CD4-positive, alpha-beta T cell treated with Interferon alpha-2 for 1 hour (primary cell): ENCODE measurements around the gene CLIP2.
"Not testable (repeated sequence)": the region's sequence is repeated elsewhere in the genome, so short reads cannot be mapped to it uniquely, and the experiment has no call there.

ENCODE experiments used
- DNase-seq, 2 donors: peaks; one replicate each; pipeline ENCODE4 v3.0.0-alpha.2; 2020 to 2022

CLIP2 gene

DNA sequence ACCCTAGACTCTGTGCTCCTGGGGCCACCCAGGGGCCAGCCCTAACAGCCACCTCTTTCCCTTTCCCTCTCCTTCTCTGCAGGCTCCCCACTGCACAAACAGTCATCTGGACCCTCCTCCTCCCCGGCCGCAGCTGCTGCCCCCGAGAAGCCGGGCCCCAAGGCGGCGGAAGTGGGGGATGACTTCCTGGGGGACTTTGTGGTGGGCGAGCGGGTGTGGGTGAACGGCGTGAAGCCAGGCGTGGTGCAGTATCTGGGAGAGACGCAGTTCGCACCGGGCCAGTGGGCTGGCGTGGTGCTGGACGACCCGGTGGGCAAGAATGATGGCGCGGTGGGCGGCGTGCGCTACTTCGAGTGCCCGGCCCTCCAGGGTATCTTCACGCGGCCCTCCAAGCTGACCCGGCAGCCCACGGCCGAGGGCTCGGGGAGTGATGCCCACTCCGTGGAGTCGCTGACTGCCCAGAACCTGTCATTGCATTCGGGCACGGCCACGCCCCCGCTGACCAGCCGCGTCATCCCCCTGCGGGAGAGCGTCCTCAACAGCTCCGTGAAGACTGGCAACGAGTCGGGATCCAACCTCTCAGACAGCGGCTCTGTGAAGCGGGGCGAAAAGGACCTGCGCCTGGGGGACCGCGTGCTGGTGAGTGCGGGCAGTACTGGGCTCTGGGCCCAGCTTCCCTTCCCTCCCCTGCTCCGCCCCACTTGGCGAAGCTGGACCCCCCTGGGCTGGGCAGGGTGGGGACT is 49.3 kb downstream of the CLIP2 start:
- DNase-seq: no peak

DNA sequence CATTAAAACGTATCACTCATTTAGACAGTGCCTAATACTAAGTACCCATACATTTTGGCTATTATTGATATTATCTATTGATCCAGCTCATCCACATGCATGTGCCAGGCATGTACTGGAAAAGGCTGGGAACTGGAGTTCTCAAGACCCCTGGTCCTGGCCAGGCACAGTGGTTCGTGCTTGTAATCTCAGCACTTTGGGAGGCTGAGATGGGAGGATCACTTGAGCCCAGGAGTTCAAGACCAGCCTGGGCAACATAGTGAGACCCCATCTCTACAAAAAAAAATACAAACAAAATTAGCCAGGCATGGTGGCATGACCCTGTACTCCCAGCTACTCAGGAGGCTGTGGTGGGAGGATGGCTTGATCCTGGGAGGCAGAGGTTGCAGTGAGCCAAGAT is 50.4 kb downstream of the CLIP2 start:
- not testable (repeated sequence) for DNase-seq

DNA sequence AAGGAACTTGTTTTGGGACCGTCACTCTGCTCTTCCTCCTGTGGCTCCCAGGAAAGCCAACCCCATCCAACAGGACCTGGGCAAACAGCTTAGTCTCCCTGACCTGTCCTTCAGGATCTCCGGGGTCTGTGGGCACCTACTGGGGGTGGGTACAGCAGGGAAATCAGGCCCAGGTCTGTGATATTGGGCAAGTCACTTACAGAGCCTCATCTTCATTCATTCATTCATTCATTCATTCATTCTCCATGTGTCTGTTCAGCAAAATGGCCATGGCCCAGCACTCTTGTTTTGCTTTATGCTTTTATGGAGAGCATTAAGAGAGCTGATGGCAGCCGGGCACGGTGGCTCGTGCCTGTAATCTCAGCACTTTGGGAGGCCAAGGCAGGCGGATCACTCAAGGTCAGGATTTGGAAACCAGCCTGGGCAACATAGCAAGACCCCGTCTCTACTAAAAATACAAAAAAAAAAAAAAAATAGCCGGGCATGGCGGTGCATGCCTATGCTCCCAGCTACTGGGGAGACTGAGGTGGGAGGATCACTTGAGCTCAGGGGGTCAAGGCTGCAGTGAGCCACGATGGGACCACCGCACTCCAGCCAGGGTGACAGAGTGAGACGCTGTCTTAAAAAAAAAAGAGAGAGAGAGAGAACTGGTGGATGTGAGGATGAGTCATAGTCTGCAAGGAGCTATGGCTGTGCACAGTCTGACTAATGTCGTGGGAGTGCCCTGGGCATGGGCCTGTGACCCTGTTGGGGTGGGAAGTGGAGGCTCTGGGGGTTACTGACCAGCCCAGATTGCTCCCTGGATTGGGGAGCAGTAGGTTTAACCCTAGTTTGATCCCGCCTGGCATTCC is 54.3 kb downstream of the CLIP2 start:
- no peak for DNase-seq

DNA sequence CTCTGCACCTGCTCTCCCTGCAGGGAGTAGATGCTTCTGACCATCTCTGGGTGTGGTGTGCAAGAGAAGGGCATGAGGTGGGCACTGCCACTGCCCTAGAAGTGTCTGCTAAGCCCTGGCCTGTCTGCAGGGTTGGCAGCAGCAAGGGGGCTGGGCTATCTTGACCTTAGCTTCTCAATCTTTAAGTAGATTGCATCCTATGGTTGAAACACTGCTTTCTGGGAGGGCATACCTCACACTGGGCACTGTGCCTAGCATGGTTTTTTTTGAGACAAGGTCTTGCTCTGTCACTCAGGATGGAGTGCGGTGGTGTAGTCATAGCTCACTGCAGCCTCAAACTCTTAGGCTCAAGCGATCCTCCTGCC is 54.9 kb downstream of the CLIP2 start:
- DNase-seq: no peak

DNA sequence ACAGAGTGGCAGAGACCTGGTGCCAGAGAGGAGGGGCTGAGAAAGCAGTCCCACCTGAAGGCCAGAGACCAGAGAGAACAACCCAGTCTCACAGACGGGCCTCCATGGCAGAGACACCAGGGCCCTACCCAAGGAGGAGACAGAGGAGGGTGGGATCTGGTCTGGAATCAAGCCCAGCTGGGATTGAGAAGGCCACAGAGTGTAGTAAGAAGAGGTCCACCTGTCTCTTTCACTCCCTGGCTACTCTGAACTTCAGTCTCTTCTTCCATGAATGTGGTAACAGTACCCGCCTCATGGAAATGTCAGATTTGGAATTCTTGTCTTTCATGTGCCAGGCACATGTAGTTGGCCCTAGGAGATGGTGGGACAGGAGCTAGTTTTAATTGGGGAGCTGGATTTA is 55.6 kb downstream of the CLIP2 start:
- DNase-seq: no peak

DNA sequence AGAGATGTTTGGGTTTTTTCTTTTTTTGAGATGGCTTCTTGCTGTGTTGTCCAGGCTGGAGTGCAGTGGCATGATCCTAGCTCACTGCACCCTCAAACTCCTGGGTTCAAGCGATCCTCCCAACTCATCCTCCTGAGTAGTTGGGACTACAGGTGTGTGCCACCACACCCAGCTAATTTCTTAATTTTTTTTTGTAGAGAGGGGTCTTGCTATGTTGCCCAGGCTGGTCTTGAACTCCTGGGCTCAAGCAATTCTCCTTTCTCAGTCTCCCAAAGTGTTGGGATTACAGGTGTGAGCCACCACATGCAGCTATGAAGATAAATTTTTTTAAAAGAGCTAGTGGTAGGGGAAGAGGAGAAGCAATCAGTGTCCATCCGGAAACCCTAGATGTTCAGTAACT is 56.8 kb downstream of the CLIP2 start:
- DNase-seq: no peak

DNA sequence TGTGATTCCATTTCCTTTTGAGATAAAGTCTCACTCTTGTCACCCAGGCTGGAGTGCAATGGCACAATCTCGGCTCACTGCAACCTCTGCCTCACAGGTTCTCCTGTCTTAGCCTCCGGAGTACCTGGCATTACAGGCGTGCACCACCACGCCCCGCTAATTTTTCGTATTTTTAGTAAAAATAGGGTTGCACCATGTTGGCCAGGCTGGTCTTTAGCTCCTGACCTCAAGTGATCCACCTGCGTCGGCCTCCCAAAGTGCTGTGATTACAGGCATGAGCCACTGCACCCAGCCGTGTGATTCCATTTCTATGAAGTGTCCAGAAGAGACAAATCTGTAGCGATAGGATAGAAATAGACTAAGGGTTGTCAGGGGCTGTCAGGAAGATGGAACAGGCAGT is 60.4 kb downstream of the CLIP2 start:
- no peak for DNase-seq

DNA sequence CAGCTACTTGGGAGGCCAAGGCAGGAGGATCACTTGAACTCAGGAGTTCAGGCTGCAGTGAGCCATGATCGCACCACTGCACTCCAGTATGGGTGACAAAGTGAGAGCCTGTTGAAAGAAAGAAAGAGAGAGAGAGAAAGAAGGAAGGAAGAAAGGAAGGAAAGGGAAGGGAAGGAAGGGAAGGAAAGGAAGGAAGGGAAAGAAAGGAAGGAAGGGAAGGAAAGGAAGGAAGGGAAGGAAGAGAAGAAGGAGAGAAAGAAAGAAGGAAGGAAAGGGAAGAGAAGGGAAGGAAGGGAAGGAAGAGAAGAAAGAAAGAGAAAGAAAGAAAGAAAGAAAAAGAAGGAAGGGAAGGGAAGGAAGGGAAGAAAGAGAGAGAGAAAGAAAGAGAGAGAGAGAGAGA is 61.5 kb downstream of the CLIP2 start:
- no peak for DNase-seq

DNA sequence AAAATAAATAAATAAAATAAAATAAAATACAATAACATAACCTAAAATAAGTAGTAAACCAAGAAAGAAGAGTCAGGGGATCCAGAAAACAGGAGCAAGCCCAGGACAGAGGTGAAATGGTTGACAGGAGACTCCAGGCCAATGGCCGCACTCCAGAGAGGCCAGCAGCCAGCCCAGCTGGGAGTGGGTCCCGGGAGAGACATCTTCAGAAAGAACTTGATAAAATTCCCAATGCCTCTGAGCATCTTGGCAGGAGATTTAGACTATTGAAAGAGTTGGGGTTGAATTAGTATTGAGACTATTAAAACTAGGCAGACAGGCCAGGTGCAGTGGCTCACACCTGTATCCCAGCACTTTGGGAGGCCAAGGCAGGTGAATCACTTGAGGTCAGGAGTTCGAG is 62.6 kb downstream of the CLIP2 start:
- DNase-seq: no peak

DNA sequence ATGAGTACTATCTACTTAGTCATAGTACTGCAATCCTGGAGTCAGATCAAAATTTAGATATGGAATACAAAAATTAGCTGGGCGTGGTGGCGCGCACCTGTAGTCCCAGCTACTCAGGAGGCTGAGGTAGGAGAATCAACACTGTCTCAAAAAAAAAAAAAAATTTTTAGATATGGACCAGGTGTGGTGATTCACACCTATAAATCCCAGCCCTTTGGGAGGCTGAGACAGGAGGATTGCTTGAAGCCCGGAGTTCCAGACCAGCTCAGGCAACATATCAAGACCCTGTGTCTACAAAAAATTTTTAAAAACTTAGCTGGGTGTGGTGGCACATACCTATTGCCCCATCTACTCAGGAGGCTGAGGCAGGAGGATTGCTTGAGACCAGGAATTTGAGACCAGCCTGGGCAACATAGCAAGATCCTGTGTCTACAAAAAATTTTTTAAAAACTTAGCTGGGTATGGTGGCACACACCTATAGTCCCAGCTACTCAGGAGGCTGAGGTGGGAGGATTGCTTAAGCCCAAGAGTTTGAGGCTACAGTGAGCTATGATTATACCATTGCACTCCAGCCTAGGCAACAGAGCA is 63.4 kb downstream of the CLIP2 start:
- not testable (repeated sequence) for DNase-seq

DNA sequence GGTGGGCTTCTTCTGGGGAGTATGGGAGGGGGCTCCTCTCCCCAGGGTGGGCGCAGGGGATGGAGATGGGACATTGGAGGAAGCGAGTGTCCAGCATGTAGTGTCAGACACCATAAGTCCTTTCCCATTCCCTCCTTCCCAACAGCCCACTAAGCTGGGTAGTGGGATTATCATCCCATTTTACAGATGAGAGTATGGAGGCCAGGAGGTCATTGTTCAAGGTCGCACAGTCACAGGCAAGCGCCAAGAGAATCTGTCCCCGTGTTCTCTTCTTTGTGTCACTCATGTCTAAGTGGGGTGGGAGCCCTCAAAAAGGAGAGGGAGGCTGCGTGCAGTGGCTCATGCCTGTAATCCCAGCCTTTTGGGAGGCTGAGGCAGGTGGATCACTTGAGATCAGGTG is 64.8 kb downstream of the CLIP2 start:
- DNase-seq: no peak

DNA sequence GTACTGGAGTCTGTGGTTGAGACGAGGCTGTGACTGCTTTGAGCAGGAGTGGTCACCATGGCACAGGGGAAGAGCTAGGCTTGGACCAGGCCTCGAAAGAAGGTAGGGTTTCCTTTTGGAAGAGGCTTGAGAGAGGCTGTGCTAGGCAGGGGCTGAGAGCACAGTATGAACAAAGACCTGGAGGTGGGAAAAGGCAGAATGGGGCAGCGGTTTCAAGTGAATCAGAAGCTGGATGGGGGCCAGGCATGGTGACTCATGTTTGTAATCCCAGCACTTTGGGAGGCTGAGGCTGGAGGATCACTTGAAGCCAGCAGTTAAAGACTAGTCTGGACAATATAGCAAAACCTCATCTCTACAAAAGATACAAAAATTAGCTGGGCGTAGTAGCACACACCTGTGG is 65.9 kb downstream of the CLIP2 start:
- no peak for DNase-seq

DNA sequence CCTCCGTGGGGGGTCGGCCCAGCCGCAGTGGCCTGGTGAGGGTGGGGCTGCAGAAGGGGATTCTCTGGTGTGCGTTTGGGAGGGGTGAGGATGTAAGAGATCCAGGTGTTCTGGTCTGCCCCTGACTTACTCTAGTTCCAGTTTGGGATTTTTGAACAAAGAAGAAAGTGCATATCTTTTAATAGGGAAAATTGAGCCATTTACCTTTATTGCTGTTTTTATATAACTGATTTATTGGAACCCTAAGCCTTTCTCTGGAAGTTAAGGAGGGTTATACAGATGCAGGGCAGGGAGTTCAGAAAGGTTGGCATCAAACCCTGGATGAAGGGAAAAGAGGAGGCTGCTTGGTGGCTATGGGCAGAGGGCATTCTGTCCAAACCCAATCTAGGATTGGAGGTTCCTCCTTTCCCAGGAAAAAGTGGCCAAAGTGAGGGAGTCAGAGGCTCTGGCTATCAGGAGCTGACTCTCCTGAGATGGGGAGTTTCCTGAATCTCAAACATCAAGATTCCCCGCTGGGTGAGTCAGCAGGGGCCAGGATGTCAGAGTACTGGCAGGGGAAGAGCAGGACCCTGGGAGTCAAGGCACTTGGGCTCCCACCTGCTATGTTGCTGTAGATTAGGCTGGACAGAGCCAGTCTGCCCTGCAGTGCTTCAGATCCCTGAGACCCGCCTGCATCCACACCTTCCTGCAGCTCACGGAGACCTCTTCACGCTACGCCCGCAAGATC is 67.5 kb downstream of the CLIP2 start:
- DNase-seq: no peak

DNA sequence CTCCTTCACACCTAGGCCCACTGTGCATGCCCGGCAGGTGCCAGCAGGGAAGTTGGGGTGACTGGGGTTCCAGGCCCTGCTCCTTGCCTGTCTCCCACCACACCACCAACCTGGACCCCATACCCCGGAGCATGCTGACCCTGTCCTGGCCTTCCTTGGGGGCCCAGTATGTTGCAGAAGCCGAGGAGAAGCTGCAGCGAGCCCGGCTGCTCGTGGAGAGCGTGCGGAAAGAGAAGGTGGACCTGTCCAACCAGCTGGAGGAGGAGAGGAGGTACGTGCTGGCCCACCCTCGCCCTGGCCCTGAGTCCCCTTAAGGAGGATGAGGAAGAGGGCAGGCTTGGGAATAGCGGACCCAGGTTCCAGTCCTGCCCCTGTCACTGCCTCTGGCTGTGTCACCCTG is 70.8 kb downstream of the CLIP2 start:
- DNase-seq: no peak

DNA sequence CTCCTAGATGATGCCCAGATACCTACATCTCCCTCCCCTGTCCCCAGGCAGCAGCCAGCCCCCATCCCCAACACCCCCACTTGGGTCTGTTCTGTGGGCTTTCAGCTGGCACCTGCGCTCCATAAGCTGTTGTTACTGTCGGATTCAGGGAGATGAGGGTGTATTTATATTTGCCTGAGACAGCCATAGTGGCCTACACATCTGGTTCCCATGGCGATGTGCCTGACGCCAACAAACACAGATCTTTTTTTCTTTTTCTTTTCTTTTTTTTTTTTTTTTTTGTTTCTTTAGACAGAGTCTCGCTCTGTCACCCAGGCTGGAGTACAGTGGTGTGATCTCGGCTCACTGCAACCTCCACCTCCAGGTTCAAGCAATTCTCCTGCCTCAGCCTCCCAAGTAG is 73.1 kb downstream of the CLIP2 start:
- no peak for DNase-seq

DNA sequence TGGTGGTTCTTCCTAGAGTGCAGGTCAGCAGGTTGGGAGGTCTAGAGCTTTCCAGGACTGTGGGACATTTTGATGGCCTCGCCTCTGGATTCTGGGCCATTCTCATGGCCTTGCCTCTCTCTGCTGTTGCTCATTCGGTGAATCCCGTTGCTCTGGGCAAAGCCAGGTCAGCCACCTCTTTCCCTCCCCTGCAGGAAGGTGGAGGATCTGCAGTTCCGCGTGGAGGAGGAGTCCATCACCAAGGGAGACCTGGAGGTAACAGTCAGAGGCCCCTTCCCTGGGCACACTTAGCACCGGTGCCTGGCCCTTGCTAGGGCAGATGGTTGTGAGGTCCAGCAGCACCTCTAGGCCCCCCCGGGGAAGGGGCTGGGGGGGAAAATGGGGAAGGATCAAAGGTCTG is 74.9 kb downstream of the CLIP2 start:
- no peak for DNase-seq

DNA sequence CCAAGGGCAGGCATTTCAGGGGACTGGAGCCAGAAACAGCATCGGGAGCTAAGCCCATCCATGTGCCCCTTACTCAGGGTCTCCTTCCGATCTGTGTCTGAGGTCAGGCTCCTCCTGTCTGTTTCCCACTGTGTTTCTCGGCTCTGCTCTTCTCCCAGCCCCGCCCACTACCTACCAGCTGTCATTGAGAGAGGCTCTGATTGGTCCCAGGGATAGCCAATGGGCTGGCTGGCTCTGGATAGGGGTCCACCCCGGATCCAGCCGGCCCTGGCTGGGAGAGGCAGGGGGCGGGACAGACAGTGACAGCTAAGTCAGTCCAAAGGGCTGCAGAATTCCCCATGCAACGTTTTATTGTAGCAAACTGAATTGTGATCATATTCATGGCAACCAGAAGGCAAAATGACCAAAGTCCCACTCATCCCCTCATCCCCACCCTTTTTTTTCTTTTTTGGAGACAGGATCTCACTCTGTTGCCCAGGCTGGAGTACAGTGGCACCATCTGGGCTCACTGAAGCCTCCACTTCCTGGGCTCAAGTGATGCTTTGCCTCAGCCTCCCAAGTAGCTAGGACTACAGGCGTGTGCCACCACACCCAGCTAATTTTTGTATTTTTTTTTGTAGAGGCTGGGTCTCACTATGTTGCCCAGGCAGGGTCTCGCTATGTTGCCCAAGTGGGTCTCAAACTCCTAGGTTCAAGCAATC is 76.3 kb downstream of the CLIP2 start:
- DNase-seq: no peak

DNA sequence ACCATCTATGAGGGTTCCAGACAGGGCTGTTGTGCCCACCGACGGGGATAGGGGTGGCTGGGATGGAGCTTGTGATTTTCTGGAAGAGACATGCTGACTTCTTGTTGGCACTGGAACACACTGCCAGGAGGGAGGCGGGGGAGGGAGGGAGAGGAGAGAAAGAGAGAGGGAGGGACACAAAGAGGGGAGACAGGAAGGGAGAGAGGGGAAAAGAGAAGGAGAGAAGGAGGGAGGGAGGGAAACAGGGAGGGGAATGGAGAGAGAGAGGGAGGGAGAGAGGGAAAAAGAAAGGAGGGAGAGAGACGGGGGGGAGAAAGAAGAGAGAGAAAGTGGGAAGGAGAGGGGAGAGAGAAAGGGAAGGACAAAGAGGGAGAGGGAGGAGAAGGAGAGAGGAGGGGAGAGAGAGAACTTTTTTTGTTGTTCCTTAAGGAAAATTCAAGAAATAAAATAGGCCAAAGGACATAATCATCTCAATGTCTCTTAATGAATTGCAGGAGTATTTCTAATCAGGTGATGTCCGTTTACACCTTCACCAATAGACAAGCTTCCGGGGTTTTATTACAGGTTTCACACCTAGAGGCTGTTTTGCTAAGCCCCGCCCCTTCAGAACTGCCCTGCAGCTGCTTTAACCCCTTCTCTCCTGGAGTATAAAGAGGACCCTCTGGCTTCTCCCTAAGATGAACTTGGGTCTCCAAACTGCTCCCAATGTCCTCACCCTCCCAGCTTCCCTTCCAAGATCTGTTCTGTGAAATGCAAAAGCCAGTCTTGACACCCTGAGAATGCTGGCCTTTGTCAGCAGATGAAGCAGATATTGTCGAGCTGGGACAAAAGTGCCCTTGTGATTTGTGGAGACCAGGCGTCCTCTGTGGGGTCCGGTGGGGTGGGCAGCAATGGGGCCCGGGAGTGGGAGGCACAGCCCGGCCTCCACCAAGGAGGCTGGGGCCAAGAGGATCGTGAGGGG is 82.5 kb downstream of the CLIP2 start:
- no peak for DNase-seq

DNA sequence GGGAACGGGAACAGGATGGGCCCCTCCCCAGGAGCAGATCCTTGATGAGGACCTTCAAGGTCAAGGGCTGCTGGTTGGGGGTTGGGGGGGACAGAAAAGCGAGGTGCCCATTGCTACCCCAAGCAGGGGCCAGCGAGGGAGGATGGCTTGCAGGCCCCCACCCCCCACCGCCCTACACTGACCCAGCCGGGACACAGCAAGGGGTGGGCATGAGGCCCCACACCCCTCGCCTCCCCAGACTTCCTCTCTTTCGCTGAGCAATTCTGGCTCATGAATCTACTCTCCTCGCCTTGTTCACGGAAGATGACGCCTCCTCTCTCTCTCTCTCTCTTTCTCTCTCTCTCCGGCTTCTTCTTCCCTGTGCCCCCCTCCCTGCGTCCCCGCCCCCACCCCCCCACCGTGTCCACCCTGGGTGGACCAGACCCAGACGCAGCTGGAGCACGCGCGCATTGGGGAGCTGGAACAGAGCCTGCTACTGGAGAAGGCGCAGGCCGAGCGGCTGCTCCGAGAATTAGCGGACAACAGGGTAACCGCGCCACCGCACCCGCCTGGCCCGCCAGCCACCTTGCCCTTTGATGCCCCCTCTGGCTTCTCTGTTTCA is 83.4 kb downstream of the CLIP2 start:
- no peak for DNase-seq

DNA sequence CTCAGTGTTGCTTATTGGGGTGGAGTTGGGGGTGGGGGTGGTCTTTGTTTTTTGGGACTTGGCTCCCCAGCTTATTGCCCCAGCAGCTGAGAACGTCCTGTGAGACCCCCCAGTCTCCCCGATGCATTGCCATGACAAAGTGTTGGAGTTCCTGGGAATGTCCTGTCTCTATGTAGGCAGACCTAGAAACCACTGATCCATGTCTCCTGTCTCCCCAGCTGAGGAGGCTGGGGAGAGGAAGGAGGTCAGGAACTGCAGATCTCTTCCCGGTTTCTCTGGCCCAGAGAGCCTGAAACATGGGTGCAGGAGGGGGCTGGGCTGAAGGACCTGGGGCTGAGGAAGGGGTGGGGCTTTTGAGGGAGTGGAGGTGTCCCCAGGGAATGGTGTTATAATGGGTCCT is 84.3 kb downstream of the CLIP2 start:
- no peak for DNase-seq

DNA sequence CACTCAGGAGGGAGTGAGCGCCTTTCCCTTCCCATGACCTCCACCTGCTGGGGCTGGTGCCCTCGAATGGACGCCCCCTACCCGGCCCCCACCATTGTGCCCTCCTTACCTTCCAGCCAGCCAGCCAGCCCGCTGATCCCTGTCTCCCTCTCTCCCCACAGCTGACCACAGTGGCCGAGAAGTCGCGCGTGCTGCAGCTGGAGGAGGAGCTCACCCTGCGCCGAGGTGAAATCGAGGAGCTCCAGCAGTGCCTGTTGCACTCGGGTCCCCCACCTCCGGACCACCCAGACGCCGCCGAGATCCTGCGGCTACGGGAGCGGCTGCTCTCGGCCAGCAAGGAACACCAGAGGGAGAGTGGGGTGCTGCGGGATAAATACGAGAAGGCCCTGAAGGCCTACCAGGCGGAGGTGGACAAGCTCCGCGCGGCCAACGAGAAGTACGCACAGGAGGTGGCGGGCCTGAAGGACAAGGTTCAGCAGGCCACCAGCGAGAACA is 86.6 kb downstream of the CLIP2 start:
- DNase-seq: no peak
